ENCODE results near the gene ATP8A2.

ATP8A2 gene

DNA sequence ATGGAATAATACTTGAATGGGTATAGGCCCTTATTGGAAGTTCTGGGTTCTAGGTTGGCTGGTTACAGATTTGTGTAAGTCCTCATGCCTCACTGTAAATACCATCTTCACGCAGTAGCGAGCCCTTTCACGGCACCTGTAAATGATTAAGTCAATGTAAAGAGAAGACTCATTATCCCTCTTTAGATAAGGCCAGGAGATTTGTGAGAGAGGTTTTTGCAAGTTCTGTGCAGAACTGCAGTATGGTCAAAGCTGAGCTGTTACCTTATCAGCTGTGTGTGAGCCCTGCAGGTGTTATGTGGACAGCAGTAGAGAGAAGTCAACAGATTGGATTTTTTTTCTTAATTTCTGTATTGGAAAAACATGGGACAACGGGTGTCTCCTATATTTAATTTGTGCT is 538.5 kb downstream of the ATP8A2 start:
- no peak overlapping the region for H3K4me3 ChIP-seq (ENCODE audit: low read length)
- TF ChIP-seq ZNF274 (IDR thresholded peaks at IDR 0.05; ENCODE audit: low read depth, low read length), result no peak

DNA sequence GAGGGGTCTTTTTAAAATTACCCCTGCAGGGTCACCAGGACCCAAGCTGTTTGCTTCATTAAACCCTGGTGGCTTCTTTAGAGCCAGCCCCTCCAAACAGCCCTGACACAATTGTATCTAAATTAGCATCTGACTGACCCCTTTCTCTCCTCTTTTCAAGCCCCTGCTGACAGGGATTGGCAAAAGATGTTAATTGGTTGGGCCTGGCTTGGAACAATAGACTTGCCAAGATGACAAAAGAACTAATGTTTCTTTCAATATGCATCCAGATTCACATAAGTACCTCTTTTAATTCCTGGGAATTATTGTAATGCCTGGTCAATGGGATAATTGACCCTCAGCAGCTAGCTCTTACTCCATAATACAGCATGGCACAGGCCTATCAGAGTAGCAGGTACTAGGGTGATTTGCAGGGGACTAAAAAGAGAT is 539.2 kb downstream of the ATP8A2 start:
- no peak for TF ChIP-seq ZNF274 (IDR thresholded peaks at IDR 0.05; ENCODE audit: low read depth, low read length)
- H3K4me3 ChIP-seq (ENCODE audit: low read length), result no peak overlapping the region

DNA sequence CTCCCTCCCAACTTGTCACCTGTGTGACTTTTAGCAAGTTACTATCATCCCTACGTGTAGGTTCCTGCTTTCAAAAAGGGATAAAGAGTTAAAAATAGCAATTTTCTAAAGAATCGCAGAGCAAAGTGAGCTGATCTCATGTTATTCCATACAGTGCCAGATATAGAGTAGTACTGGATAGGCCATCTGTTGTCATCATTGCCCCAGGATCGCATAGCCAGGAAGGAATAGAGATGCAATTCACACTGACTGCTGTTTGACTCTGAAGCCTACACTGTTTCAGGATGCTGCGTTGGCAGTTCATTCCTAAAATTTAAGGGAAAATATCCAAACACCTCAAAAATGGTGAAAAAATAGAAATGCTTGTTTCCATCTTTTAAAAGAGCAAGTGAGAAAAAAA is 541.2 kb downstream of the ATP8A2 start:
- H3K4me3 ChIP-seq (ENCODE audit: low read length), result no peak overlapping the region
- no peak for TF ChIP-seq ZNF274 (IDR thresholded peaks at IDR 0.05; ENCODE audit: low read depth, low read length)

DNA sequence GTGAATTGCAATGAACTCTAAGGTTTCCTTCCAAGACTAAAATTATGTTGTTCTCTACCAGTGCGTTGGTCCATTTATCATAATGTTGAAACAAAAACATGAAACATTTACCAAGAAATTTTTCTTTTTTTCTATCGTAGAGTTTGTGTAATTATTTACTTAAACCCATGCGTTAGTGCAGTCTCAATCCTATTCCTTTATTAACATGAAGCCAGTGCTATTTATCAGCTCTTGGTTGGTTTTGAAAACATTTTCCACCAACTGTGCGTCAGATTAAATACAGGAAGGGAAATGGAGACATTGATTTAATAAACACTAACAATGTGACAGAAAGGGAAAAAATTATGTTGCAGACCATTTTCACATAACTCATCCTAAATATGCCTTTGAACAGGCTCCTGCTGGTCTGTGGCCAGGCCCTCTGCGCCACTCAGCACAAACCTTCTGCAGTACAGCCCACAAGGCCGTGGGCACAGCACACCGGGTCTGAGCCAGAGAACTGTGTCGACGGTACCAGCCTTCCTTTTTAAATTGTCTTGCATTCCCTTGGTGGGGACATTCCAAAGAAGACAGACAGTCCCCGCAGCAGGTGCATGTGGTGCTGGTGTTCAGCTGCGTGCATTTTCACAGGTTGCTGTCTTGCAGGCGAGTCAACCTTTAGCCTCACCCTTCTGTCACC is 544.2 kb downstream of the ATP8A2 start:
- no peak for TF ChIP-seq ZNF274 (IDR thresholded peaks at IDR 0.05; ENCODE audit: low read depth, low read length)
- no peak overlapping the region for H3K4me3 ChIP-seq (ENCODE audit: low read length)

DNA sequence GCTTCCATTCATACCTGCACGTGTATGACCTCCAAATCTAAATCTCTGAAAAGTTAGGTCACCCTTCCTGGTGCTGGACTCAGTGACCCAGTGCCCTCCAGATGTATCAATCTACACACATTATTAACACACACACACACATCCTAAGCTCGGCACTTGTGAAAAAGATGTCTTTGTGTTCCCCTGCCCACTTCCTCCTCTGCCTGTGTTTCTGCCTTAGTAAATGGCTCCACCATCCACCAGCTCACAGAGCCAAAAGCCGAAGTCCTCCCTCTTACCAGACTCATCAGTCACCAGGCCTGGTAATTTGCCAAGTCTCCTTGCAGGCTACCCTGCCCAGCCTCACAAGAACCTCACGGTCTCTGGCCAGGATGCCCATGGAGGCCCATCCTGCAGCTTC is 548.5 kb downstream of the ATP8A2 start:
- no peak overlapping the region for H3K4me3 ChIP-seq (ENCODE audit: low read length)
- TF ChIP-seq ZNF274 (IDR thresholded peaks at IDR 0.05; ENCODE audit: low read depth, low read length), result no peak

DNA sequence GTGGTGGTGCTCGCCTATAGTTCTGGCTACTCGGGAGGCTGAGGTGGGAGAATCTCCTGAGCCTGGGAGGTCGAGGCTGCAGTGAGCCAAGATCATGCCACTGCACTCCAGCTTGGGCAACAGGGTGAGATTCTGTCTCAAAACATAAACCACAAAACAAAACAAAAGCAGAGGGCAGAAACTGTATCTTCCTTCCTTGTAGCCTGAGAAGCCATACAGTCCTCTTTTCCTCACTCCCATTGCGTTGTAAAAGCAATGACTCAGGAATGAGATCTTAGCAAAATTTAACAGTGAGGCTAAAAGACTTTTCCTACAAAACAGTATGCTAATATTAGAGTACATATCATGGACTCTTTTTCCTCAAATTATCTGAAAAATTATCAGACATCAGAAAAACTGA is 549.2 kb downstream of the ATP8A2 start:
- no peak for TF ChIP-seq ZNF274 (IDR thresholded peaks at IDR 0.05; ENCODE audit: low read depth, low read length)
- H3K4me3 ChIP-seq (ENCODE audit: low read length), result no peak overlapping the region

DNA sequence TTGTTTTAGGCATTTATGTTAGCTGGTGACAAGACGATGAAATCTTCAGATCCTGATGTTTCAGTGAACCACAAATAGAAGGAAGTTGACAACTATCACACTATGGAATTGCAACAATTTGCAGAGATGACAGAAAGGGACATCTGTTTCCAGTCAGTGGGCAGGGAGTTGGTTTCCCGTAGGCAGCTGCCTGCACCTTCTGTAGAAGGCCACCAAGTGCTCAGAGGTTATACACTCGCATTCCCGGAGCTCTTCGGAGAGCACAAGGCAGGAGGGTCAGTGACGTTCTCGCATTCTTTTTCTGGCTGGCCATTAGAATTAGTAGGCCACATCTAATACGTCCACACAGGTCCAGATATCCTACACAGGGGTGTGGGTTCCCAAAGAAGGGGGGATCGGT is 550.6 kb downstream of the ATP8A2 start:
- H3K4me3 ChIP-seq (ENCODE audit: low read length), result no peak overlapping the region
- no peak for TF ChIP-seq ZNF274 (IDR thresholded peaks at IDR 0.05; ENCODE audit: low read depth, low read length)

DNA sequence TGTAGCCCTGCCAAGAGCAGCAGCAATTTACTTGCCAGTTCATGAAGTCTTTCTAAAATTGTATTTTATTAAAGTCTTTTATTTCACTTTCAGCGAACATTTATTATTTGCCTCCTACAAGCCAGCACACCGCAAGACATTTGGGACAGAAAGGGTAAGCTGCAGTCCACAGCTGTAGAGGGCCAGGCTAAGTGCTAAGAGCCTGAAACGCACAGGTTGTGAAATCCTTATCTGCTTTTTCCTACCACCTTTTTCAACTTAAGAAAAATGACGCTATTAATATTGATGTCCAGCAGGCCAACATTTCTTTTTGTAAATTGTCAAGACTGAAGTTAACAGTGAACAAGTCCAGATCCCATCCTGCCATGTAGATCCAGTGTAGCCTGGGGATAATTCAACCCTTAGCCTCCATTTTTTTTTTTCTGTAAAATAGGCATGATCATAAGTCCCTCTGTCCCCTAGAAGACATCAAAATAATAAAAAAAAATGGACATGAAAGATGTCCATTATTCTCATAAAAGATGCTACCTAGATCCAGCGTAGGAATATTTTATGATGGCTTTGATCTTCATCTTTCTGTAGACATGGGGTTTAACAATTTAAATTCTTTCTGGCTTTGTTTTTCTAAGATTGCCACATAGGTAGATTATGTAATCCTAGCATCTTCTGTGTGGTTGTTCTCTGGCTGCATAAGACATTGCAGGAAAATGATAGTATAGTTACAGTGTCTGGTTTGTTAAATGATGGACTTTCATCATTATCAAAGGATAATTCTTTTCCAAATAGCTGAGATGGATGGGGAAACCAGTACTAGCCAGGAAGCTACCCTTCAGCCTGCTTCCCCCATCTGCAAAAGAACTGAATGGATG is 551.7 kb downstream of the ATP8A2 start:
- no peak overlapping the region for H3K4me3 ChIP-seq (ENCODE audit: low read length)
- no peak for TF ChIP-seq ZNF274 (IDR thresholded peaks at IDR 0.05; ENCODE audit: low read depth, low read length)

DNA sequence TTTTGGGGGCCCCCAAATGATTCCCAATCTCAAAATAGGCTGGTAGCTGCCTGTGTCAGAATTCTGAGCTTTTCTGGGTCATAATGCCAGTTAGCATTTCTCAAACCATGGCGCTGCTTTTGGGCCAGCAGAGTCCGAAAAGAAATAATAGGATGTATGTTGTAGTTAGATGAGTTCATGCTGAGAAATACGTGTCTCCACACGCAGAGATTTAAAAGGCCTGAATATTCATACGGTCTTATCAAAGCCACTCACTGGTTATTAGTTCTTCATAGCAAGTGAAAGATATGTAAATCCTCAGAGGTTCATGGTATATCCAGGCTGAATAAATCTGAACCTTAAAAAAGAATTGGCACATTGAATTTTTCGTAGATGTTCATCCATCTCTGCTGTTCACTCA is 555.6 kb downstream of the ATP8A2 start:
- H3K4me3 ChIP-seq (ENCODE audit: low read length), result no peak overlapping the region
- TF ChIP-seq ZNF274 (IDR thresholded peaks at IDR 0.05; ENCODE audit: low read depth, low read length), result no peak

DNA sequence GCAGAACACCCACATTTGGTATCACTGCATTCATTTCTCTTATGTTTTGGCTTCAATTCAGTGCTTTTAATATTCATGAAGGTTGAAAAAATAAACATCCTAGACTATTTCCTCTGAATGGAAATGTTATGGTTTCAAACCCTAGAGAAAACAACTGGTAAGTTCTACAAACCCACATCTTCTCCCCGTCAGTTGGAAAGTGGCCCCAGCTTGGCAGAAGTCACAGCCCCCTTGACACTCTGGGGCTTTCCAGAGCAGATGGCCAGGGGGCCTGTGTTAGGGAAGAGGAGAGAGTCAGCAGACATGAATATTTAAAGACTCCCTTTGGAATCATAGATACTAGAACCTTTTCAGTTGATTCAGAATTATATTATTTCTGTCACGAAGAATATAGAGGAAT is 556.2 kb downstream of the ATP8A2 start:
- no peak for TF ChIP-seq ZNF274 (IDR thresholded peaks at IDR 0.05; ENCODE audit: low read depth, low read length)
- no peak overlapping the region for H3K4me3 ChIP-seq (ENCODE audit: low read length)

DNA sequence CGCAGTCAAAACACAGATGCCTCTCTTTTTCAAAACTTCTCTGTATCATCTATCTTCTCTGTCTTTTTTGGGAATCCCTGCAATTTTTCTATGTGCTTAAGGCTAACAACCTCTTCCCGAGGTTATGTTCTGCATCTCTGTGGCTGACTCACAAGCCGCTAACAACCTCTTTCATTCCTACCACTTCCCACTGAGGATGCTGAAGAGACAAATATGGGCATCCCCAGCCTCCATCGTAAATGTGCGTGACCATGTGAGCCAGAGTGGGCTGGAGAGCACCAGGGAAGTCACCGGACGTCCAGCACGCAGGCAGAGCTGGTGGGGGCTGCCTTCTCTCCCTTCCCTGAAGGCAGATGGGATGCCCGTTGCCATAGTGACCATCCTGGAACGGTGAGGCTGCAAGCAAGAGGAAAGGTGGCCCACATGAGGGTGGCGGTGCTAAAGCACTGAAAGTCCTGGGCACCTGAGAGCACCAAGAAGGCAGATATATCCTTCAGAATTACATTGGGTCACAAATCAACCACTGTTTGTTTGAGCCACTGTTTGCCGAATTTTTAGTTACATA is 557.2 kb downstream of the ATP8A2 start:
- H3K4me3 ChIP-seq (ENCODE audit: low read length), result no peak overlapping the region
- TF ChIP-seq ZNF274 (IDR thresholded peaks at IDR 0.05; ENCODE audit: low read depth, low read length), result no peak

DNA sequence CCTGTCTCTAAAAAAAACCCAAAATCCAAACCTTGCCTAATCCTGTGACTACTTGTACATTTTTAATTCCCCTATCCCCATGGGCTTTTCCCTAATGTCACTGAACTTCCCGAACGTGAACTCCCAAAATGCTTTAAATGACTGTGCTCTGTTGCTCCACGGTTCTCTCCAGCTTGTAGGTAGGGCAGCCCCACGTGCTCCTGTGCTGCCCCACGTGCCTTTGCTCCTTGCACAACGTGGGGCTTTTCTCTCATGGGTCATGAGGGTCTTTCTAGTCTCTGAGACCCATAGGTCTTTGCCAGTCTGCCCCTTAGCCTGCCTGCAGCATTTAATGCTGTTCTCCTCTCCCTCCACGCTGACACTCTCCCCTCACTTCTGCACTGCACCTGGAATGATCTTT is 558.0 kb downstream of the ATP8A2 start:
- H3K4me3 ChIP-seq (ENCODE audit: low read length), result no peak overlapping the region
- no peak for TF ChIP-seq ZNF274 (IDR thresholded peaks at IDR 0.05; ENCODE audit: low read depth, low read length)

DNA sequence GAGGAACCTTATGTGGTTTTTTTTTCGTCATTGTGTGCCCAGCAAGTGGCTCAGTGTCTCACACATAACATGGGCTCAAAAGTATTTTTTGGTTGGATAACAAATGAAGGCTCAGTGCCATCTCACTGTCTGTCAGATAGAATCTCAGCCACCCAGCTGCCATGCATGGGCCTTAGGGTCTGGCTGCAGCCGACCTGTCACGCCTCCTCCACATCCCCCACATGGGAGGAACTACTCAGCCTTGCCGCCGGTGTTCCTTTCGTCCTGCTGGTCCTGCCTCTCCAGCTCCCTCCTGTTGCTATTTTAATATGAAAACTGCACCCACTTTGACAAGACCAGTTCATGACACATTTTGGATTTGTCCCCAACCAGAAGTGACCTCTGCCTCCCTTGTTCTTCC is 558.9 kb downstream of the ATP8A2 start:
- no peak for TF ChIP-seq ZNF274 (IDR thresholded peaks at IDR 0.05; ENCODE audit: low read depth, low read length)
- no peak overlapping the region for H3K4me3 ChIP-seq (ENCODE audit: low read length)

DNA sequence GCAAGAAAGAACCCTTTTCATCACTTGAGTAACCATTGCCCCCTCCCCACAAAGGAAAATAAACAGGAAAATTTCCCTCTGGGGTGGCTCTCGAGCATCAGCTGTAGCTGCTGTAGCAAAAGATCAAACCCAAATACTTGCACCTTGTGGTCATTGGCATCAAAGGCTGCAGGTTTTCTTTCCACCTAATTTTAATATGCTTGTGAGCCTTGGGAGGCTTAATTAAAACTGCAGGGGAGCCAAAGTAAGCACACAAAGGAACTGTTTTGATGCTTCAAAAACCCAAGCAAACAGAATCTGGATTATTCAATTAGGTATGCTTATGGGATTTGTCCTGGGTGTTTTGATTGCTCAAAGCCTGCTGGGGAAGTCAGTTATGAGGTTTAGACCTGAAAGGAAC is 560.6 kb downstream of the ATP8A2 start:
- H3K4me3 ChIP-seq (ENCODE audit: low read length), result no peak overlapping the region
- no peak for TF ChIP-seq ZNF274 (IDR thresholded peaks at IDR 0.05; ENCODE audit: low read depth, low read length)

DNA sequence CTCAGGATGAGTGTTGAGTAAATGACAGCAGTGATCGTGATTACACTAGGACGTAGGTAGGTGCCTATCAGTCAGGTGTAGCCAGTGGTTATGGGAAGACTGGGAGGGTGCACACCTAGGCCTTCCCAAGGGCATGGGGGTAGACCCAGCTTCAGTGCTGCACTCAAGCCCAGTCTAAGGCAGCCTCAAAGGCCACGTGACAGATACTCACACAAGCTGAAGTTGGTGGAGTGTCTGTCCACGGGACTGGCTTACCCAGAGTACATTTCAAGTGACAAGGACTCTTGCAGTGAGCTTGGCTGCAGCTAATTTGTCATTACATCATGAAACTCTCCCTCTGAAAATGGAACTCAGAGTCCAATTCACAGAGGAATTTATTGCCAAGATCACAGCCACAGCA is 561.7 kb downstream of the ATP8A2 start:
- no peak for TF ChIP-seq ZNF274 (IDR thresholded peaks at IDR 0.05; ENCODE audit: low read depth, low read length)
- no peak overlapping the region for H3K4me3 ChIP-seq (ENCODE audit: low read length)

Data from GM08714 (cell line).